H7 (cell line): Measurements from ENCODE around the gene NPAS2. TPM values are rescaled to one million over a fixed set of nuclear protein-coding genes. Genes with fewer than 3 reads are reported as not detected.
A peak's percentile ranks its signal among the peaks of the same experiment; 100 is the strongest.

Experiments
- DNase-seq: peaks from one replicate; pipeline ENCODE4 v3.0.0; 2012
- H3K27me3 ChIP-seq: 2 replicates; pipeline ENCODE4 v1.6.0; 2011; ENCODE audit warnings: mild to moderate bottlenecking, low read length; ENCODE audit not compliant: control insufficient read depth, insufficient read depth
- H3K36me3 ChIP-seq: replicated peaks from 2 replicates; pipeline ENCODE4 v1.5.1; 2011; ENCODE audit warnings: low read length; ENCODE audit not compliant: control insufficient read depth, insufficient read depth
- H3K4me3 ChIP-seq: 2 replicates; pipeline ENCODE4 v1.5.1; 2011; ENCODE audit warnings: low read depth, mild to moderate bottlenecking, control low read depth, low read length, moderate library complexity; ENCODE audit not compliant: insufficient read depth
- total RNA-seq: library from RNA; depleted of rRNA; stranded (reverse); fragments of >200 nt; shearing (Covaris generic); gene quantifications from 2 replicates; pipeline ENCODE4 v1.2.3, GENCODE V29; 2014

NPAS2 gene
- total RNA-seq, 1 experiment from 2014 or later, result 0.42 TPM

- Histone ChIP-seq H3K27me3 (no peaks in the 10 kb centered on the region), H3K36me3 (no peaks in the 10 kb centered on the region), H3K4me3 (no peak overlapping the region)
- DNase-seq, result no peak
Measured at GRCh38 chr2:100809506-100809905, 10.4 kb upstream of the NPAS2 start.

GRCh38 chr2:100810603-100811145 lies 9.3 kb upstream of the NPAS2 start:
- Histone ChIP-seq H3K27me3 (no peaks in the 10 kb centered on the region), H3K4me3 (no peak overlapping the region), H3K36me3 (no peaks in the 10 kb centered on the region)
- DNase-seq, result no peak

GRCh38 chr2:100812116-100812515 lies 7.8 kb upstream of the NPAS2 start:
- DNase-seq, result no peak
- no peaks in the 10 kb centered on the region for H3K36me3 ChIP-seq
- peaks cover 1% of the 10 kb centered on the region; the same call in 1 of the 2 replicates for H3K27me3 ChIP-seq
- no peak overlapping the region for H3K4me3 ChIP-seq

- Histone ChIP-seq H3K4me3 (no peak overlapping the region), H3K36me3 (no peaks in the 10 kb centered on the region), H3K27me3 (peaks cover 5% of the 10 kb centered on the region; the same call in 1 of the 2 replicates)
- no peak for DNase-seq
Measured at GRCh38 chr2:100812573-100812972, 7.4 kb upstream of the NPAS2 start.

GRCh38 chr2:100813527-100813926 lies 6.4 kb upstream of the NPAS2 start:
- no peak overlapping the region for H3K4me3 ChIP-seq
- peaks cover 10% of the 10 kb centered on the region for H3K27me3 ChIP-seq
- H3K36me3 ChIP-seq, result no peaks in the 10 kb centered on the region
- DNase-seq, result no peak

GRCh38 chr2:100814043-100814442 lies 5.9 kb upstream of the NPAS2 start:
- Histone ChIP-seq H3K36me3 (no peaks in the 10 kb centered on the region), H3K4me3 (no peak overlapping the region)
- DNase-seq, result no peak

GRCh38 chr2:100814453-100814852 lies 5.5 kb upstream of the NPAS2 start:
- peaks cover 19% of the 10 kb centered on the region for H3K27me3 ChIP-seq
- no peak overlapping the region for H3K4me3 ChIP-seq
- no peak for DNase-seq
- H3K36me3 ChIP-seq, result no peaks in the 10 kb centered on the region

More at GRCh38 chr2:100814043-100814442, 5.9 kb upstream of the NPAS2 start:
- H3K27me3 ChIP-seq, result peaks cover 15% of the 10 kb centered on the region

GRCh38 chr2:100817388-100817985 lies 2.5 kb upstream of the NPAS2 start:
- H3K27me3 ChIP-seq, result peaks cover 44% of the 10 kb centered on the region
- no peaks in the 10 kb centered on the region for H3K36me3 ChIP-seq
- H3K4me3 ChIP-seq, result no peak overlapping the region
- no peak for DNase-seq

GRCh38 chr2:100818003-100818605 lies 1.8 kb upstream of the NPAS2 start:
- H3K27me3 ChIP-seq, result peaks cover 45% of the 10 kb centered on the region
- peak overlapping the region; percentile 48; the same call in 1 of the 2 replicates for H3K4me3 ChIP-seq
- H3K36me3 ChIP-seq, result no peaks in the 10 kb centered on the region
- DNase-seq, result no peak

GRCh38 chr2:100818606-100819369 lies 1.2 kb upstream of the NPAS2 start:
- no peaks in the 10 kb centered on the region for H3K36me3 ChIP-seq
- peak overlapping the region; percentile 48 for H3K4me3 ChIP-seq
- H3K27me3 ChIP-seq, result peaks cover 45% of the 10 kb centered on the region
- DNase-seq, result peak; percentile 86

- peak overlapping the region; percentile 54 for H3K4me3 ChIP-seq
- H3K27me3 ChIP-seq, result peaks cover 45% of the 10 kb centered on the region
- no peaks in the 10 kb centered on the region for H3K36me3 ChIP-seq
- DNase-seq, result no peak
Measured at GRCh38 chr2:100820273-100820522, 259 bp downstream of the NPAS2 start.

GRCh38 chr2:100820523-100821254 lies 750 bp downstream of the NPAS2 start:
- peak; percentile 64 for DNase-seq
- peaks cover 45% of the 10 kb centered on the region for H3K27me3 ChIP-seq
- no peaks in the 10 kb centered on the region for H3K36me3 ChIP-seq
- peak overlapping the region; percentile 54 for H3K4me3 ChIP-seq

GRCh38 chr2:100821255-100821910 lies 1.4 kb downstream of the NPAS2 start:
- peaks cover 45% of the 10 kb centered on the region for H3K27me3 ChIP-seq
- peak; percentile 67 for DNase-seq
- H3K36me3 ChIP-seq, result no peaks in the 10 kb centered on the region
- no peak overlapping the region for H3K4me3 ChIP-seq

- DNase-seq, result no peak
- Histone ChIP-seq H3K27me3 (peaks cover 45% of the 10 kb centered on the region), H3K36me3 (no peaks in the 10 kb centered on the region), H3K4me3 (no peak overlapping the region)
Measured at GRCh38 chr2:100821911-100822265, 1.9 kb downstream of the NPAS2 start.
